Left hindlimb (tissue), 1 donor: ENCODE measurements around the gene OFD1.

Experiments
- DNase-seq: peaks from one replicate; pipeline ENCODE4 v3.0.0-alpha.2; 2018

The OFD1 gene

DNA sequence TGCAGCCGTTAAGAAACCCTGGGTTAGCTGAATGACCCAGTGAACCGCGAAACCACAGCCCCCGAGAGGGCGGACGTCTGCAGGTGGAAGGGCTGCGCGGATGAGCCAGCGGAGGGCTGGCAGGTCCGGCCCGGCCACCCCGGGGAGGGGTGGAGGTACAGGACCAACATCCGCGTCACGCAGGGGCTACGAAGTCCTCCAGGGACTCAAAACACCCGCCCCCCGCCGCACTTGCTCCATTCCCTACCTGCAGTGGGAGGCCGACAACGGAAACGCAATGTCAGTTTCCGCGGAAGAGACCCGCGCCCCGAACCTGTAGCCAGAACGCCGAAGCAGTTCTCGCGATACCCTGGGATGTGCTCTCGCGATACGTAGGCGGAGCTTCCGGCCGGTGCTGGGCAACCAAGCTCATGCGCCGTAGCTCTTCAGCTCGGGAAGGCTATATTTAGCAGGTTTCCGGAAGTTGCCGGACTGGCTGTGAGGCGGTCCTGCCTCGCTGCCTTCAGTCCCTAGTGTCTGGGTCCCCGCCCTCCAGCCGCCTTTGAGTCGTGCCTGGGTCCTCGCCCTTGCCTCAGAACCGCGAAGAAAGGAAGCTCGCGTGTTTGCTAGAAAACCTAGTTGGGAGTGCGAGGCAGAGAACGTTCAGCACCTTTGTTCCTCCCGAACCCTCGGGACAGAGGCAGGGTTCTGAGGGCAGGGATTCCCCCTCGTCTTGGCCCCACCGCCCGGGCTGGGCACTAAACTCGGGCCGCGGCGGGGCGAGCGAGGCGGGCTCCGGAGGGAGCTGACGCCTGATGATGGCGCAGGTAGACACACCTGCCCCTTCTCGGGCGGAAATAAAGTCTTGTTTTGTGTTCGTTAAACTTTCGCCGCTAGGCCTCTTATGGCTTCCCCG, at the start of gene OFD1, which contains the start of gene TRAPPC2:
TSS of gene OFD1 (plus strand) at position 471 of the 895 bp plus-strand sequence. CDS start at position 795, 324 bp downstream.
TSS of gene TRAPPC2 (minus strand) at position 343 of the 895 bp plus-strand sequence. CDS start 14,657 bp downstream, outside the sequence.
- peak; percentile 92 for DNase-seq

- DNase-seq = no peak
These were observed 49.3 kb upstream of the OFD1 start for GRCh38 chrX:13685126-13685763.

- DNase-seq = no peak
These were observed 47.3 kb upstream of the OFD1 start for GRCh38 chrX:13687203-13687602.

DNA sequence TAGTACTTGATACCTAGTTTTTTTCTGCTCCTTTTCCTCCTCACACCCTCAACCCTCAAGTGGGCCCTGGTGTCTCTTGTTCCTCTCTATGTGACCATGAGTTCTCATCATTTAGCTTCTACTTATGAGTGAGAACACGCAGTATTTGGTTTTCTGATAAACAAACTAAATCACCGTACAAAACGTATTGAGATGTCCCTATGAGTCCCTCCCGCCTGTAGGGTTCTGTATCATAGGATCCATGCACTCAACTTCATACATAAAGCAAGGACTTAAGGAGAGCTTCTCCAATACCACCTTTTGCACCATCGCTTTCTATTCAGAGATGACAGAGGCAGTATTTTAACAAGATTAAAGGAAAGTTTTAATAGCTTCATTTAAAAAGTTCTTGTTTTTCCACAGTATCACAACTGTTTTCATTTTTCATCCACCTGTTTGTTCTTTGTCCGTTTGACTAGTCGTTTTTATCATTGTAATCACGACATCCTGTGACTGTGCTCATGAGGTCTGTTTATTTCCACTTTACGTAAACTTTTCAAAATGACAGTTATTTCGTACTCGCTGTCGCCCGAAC, 46.1 kb upstream of the OFD1 start:
- DNase-seq = no peak

DNA sequence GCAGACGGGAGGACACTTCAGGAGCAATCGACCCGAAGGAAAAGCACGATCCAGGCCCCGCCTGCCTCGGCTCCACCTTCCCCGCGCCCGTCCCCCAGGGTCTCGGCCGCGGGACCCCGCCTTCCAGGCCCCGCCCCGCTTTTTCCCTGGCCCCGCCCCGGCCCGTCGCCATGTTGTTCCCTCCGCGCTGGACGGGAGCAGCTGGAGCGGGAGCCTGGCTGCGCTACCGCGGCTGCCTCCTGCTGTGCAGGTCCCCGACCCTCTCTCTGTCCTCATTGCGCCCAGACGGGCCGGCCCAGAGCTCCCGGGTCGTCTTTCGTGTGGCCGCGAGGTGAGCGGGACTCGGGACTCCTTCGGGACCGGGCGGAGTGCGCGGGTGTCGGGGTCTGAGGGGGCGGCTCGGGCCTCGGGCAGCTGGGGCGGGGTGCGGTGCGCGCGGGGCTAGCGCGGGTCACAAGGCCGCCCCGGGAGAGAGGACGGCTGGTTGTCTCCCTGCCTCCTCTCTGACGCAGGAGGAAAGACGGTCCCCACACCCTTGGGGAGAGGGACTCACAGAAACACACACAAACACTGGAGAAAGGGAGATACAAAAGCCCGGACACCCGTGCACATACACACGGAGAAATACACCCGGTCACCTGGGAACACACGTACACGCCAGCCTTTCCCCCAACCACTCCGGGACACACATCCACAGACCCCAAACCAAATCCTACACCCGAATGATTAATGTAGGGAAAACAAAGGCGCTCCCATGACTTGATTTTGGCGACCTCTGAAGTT, 45.4 kb upstream of the OFD1 start, which contains the start of gene RAB9A:
TSS of gene RAB9A (plus strand) at position 171 of the 783 bp plus-strand sequence. CDS start 19,619 bp downstream, outside the sequence.
- DNase-seq = peak; percentile 88

- no peak for DNase-seq
These were observed 44.8 kb upstream of the OFD1 start for GRCh38 chrX:13689741-13690211.

DNA sequence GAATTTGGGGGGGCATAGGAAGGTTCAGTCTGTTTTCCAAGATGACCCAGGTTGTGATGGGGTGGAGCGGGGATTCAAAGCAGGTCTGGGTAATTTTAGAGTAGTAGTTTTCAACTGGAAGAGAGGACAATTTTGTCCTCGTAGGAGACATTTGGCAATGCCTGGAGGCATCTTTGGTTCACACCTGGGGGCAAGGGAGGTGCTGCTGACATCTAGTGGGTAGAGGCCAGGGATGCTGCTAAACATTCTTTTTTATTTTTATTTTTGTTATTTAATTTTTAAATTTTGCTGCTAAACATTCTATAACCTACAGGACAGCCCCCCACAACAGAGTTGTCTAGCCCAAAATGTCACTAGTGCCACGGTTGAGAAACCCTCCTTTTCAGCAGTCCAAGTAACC, 43.7 kb upstream of the OFD1 start:
- no peak for DNase-seq

DNA sequence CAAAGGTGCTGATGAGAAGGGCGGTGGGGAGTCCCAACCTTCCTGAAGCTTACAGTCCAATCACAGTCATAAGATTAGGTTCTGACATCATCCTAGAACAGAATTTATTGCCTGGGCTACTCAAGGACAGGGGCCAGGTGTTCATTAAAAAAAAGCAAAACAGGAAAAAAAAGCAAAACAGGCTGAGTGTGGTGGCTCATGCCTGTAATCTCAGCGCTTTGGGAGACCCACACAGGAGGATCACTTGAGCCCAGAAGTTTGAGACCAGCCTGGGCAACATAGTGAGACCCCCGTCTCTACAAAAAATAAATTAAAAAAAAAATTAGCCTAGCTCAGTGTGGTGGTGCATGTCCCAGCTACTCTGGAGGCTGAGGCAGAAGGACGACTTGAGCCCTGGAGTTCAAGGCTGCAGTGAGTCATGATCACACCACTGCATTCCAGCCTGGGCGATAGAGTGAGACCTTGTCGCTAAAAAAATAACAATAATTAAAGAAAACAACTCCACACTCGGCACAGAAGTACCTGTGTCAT, 42.6 kb upstream of the OFD1 start:
- DNase-seq = no peak

- no peak for DNase-seq
These were observed 41.7 kb upstream of the OFD1 start for GRCh38 chrX:13692771-13693231.

DNA sequence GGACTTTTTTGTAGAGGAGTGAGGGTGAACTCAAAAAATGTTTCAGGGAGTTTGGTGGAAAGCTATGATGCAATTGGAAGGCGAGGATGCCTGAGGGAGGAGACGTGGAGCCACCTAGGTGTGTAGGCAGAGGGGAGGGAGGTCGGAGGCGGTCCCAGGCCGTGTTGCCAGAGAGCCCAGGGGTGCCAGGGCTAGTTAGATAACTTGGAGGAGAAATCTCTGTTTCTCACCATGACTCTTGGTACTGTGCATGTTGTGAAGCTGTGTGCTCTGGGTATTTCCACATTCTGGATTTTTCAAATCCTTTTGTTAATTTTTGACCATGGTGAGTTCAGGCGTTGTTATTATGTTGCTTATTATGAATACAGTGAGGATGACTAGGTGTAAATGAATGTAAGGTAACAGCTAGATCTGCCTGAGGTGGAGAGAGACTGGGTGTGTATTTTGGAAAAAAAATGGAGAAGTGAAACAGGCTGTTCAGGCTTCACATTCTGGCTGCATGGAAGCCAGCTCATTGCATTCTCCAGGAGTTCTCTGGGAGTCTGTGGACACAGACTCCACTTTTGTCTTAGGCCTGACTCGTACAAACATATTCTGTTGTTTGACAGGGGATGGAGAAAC, 41.1 kb upstream of the OFD1 start:
- DNase-seq = no peak

- DNase-seq = no peak
These were observed 40.2 kb upstream of the OFD1 start for GRCh38 chrX:13694359-13694758.

GRCh38 chrX:13694983-13695382, 39.6 kb upstream of the OFD1 start:
- DNase-seq = no peak

GRCh38 chrX:13695601-13696115, 38.9 kb upstream of the OFD1 start:
- DNase-seq = no peak

GRCh38 chrX:13697455-13697854, 37.1 kb upstream of the OFD1 start:
- no peak for DNase-seq

GRCh38 chrX:13697976-13698375, 36.6 kb upstream of the OFD1 start:
- DNase-seq = no peak

DNA sequence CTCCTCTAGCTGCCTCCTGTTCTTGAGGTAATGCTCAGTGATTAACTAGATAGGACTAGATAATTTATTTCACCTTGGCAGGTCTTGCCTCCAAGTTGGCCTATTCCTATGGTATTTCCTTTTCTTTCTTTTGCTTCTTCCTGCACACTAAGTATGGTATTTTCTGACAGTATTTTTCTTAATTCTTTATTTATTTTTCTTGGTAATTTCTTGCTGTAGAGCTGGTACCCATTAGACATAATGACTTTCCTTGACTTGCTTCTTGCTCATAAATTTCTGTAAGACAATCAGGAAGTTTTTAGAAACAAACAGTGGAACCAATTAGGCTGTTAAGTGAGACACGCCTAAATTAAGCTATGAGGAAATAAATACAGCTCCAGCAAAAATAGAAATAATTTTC, 36.1 kb upstream of the OFD1 start:
- no peak for DNase-seq

DNA sequence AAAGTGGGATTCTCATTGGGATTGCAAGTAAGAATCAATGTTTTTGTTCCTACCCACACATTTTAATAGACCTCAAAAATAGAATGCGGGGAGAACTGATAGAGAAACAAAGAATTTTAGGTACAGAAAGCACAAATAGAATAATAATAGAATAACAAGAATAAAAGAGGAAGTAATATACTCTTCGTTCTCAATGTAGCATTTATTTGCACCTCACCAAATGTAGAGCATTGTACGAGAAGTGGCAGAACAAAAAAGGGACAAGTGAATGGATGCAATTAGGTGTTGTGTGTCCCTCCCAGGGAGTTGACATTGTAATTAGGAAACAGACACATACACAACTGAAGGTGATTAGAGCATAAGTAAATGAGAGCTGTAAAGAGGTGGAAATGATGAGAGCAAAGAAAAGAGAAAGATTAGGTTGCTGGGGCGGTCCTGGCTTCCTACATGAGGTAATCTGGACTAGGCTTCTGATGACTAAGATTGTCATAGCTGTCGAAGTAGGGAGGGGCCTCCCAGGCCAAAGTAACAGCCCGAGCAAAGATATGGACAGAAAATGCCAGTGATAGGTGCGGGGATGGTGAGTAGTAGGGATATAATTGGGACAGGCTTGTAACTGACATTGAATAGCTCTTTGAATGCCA, 35.2 kb upstream of the OFD1 start:
- no peak for DNase-seq

GRCh38 chrX:13700380-13700779, 34.2 kb upstream of the OFD1 start:
- DNase-seq = no peak

- DNase-seq = no peak
These were observed 32.3 kb upstream of the OFD1 start for GRCh38 chrX:13702111-13702789.

GRCh38 chrX:13703135-13703534, 31.4 kb upstream of the OFD1 start:
- DNase-seq = no peak
